Stimulated activated CD8-positive, alpha-beta memory T cell treated with anti-CD3 and anti-CD28 coated beads, Interleukin-4, amount 100 ng/mL, for 48 hours (primary cell): Measurements from ENCODE around the gene AHSP.
"Not testable (repeated sequence)": the region's sequence is repeated elsewhere in the genome, so short reads cannot be mapped to it uniquely, and the experiment has no call there.

Experiments
- DNase-seq: peaks from one replicate; pipeline ENCODE4 v3.0.0-alpha.2; 2020

AHSP gene

GRCh38 chr16:31501226-31501965 is 26.3 kb upstream of the AHSP start:
- no peak for DNase-seq

- no peak for DNase-seq
Measured at GRCh38 chr16:31501966-31502348, 25.7 kb upstream of the AHSP start.

- no peak for DNase-seq
Measured at GRCh38 chr16:31502981-31503380, 24.7 kb upstream of the AHSP start.

GRCh38 chr16:31503555-31503954 is 24.1 kb upstream of the AHSP start:
- not testable (repeated sequence) for DNase-seq

DNA sequence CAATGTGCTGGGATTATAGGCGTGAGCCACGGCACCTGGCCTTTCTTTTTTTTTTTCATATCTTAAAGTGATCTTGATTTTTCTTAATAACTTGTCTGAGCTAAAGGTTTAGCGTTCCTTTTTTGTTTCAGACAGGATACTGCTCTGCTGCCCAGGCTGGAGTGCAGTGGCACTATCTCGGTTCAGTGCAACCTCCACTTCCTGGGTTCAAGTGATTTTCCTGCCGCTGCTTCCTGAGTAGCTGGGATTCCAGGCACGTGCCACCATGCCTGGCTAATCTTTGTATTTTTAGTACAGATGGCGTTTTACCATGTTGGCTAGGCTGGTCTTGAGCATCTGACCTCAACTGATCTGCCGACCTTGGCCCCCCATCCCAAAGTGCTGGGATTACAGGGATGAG is 23.5 kb upstream of the AHSP start:
- no peak for DNase-seq

DNA sequence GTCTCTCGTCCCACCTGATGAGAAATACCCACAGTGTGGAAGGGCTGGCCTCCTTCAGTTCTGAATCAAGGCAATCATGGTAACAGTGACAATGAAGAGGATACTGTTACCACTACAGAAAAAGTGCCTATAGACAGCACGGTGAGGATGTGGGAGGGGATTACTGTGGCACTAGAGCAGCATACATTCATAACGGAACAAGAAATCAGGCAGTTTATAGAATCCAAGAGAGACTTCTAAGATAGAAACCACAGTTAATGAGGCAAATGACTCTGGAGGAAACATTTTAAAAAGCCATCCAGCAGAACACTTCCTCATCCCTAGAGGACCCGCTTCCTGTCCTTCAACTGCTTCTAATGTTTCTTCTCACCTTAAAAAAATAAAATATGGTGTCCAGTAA is 22.2 kb upstream of the AHSP start:
- DNase-seq = no peak

DNA sequence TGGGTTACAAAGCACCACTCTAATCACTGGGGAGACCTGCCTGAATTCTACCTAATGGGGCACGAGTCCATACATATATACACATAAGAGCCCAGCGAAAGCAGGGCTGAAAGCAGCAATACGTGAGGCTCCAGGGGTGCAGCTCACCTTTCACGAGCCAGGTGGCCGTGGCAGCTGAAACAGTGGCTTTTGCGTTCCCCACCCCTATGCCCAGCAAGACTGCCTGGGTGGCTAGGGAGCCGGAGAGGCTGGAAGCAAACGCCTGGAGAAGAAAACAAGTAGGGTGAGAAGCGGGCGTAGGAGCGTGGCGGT is 20.1 kb upstream of the AHSP start:
- DNase-seq = peak; percentile 53

DNA sequence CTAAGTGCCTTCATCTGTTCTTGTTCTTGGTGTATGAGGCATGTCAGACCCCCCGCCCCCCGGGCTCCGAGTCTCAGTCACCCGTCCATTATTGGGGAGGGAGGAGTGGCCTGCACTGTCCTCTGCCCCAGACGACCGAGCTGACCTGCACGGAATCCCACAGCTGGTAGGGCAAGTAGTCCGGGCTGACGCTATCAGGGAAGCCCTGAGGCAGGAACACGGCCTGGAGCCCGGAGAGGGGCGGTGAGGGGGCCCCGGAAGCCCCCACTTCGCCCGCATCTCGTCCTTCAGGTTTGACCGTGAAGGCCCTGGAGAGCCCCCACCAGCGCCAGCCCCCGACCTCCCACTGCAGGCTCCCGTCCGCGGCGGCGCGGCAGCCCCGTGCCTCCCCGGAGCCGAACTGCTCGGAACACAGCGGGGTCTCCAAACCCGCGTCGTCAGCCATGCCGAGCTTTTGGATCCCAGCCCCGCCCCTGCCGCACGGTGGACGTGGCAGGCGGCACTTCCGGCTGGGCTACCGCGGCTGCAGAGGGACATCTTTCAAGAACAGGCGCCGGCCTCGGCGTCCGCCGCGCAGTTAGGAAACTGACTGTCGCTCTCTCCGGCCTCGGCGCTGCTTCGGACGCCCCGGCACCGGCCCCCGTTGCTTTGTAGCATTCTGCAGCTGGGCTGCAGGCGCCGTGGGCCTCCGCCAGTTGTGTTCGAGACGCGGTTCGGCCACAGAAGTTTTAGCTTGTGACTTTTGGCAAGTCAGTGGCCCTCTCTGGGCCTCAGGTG is 19.6 kb upstream of the AHSP start, which contains the start of gene RUSF1:
Gene RUSF1 (minus strand): TSS at position 463 of the 777 bp plus-strand sequence. CDS start 18 bp downstream, at position 445.
- peak; percentile 89 for DNase-seq

- DNase-seq = no peak
Measured at GRCh38 chr16:31508706-31509195, 18.9 kb upstream of the AHSP start.

GRCh38 chr16:31513126-31513525 is 14.6 kb upstream of the AHSP start:
- DNase-seq = no peak

DNA sequence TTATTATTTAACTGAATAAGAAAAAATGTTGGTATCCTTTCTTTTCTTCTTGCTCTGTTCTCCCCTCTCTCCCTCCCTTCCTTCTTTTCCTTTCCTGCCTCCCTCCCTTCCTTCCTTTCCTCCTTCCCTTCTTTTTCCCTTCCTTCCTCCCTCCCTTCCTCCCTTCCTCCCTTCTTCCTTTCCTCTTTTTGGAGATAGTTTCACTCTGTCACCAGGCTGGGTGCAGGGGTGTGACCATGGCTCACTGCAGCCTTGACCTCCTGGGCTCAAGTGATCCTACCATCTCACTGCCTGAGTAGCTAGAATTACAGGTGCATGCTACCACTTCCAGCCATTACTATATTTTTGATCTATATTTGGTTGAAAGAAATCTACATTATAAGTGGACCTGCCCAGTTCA is 13.8 kb upstream of the AHSP start:
- no peak for DNase-seq

DNA sequence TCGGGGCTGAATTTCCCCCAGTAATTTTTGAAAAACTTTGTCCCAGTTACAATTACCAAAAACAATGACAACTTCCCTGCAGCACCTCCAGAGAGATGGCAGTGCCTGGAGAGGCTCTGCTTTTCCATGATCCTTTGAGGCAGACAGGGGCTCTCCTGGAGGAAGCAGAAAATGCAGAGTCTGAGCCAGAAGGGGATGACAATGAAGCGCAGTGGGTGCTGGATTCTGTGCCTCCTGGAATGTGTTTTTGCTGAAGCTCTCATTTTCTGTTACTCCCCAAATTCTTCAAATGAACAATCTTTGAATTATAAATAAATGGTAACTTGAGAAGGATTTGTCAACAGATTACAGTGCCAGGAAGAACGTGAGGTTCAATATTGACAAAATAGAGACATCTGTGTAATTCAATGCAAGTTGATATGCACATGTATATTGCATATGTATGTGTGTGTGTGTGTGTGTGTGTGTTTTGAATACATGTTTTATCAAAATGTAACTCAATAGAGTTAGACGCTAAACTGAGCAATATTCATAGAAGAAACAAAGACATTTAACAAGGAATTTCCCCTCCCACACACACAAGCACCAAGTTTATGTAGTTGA is 9.8 kb upstream of the AHSP start:
- DNase-seq = no peak

- no peak for DNase-seq
Measured at GRCh38 chr16:31519759-31520431, 7.8 kb upstream of the AHSP start.

DNA sequence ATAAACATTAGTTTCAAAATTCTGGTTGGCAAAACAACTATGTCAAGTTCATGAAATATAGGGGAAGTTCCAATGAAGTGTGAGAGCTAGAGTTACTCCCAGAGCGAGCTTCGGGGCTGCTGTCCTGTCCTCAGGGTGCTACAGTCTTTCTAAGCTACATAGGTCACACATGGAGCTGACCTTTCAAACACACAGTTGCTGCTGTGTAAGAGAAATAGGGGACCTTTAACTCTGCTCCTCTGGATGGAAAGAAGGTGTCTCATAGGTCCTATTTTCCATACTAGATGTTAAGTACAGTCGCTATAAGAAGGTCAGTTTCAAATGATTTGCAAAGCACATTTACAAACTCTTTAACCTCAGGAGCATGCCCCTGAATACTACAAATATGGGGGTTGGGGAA is 6.3 kb upstream of the AHSP start:
- no peak for DNase-seq

- DNase-seq = no peak
Measured at GRCh38 chr16:31522071-31522470, 5.6 kb upstream of the AHSP start.

- DNase-seq = not testable (repeated sequence)
Measured at GRCh38 chr16:31523768-31524167, 3.9 kb upstream of the AHSP start.

DNA sequence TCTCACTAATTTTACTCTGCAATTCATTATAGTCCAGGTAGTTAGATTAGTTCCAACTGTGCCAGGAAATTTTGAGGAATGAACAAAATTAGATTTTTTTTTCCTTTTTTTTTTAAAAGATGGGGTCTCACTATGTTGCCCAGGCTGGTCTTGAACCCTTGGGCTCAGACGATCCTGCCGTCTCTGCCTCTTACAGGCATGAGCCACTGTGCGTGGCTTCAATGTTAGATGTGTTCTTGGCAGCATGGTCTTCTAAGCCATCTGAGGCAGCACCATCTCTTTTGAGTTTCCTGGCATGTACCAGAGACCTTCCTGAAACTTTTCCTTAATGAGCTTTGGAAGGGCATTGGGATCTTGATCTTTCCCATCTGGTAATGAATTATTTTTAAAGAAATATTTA is 2.6 kb upstream of the AHSP start:
- DNase-seq = no peak

GRCh38 chr16:31528523-31529107 is 915 bp downstream of the AHSP start:
- no peak for DNase-seq

GRCh38 chr16:31529108-31529936 is 1.6 kb downstream of the AHSP start:
- no peak for DNase-seq

- no peak for DNase-seq
Measured at GRCh38 chr16:31529937-31530312, 2.2 kb downstream of the AHSP start.

DNA sequence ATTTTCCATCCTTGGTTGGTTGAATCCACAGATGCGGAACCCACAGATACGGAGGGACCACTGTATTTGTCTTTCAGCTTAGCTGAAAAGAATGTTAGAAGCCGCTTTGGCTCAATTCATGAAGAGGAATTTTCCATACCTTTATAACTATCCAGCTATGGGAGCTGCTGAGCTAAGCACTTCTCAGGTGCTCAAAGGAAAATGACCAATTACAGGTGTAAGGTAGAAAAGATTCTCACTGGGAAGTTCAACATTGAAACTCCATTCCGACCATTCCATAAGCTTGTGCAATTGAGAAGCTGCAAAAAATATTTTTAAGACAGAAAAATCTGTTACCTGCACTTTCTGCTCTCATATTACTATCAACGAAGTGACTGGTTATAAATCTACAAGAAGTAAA is 2.7 kb downstream of the AHSP start:
- DNase-seq = no peak

DNA sequence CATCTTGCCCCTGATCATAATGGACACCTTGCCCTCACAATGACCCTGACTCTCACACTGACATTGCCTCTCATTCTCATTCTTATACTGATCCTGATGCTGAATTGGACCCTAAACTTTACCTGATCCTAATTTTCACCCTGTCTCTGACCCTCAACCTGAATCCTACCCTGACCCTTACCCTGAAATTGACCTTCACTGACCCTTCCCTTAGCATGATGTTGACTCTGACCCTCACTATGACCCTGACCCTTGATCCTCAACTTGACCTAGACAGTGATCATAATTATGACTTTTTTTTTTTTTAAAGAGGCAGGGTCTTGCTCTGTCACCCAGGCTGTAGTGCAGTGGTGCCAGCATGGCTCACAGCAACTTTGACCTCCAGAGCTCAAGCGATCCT is 3.4 kb downstream of the AHSP start:
- no peak for DNase-seq
